NT2/D1 (cell line): ENCODE data around the gene SLC16A12.

Experiments used
- SUZ12 ChIP-seq: IDR thresholded peaks from 2 replicates; pipeline ENCODE4 v1.6.1; 2011; ENCODE audit not compliant: insufficient read length, insufficient read depth; ENCODE audit errors: extremely low read depth
- YY1 ChIP-seq: IDR thresholded peaks from 2 replicates; pipeline ENCODE4 v1.6.1; 2011; ENCODE audit not compliant: insufficient read length, insufficient read depth

DNA sequence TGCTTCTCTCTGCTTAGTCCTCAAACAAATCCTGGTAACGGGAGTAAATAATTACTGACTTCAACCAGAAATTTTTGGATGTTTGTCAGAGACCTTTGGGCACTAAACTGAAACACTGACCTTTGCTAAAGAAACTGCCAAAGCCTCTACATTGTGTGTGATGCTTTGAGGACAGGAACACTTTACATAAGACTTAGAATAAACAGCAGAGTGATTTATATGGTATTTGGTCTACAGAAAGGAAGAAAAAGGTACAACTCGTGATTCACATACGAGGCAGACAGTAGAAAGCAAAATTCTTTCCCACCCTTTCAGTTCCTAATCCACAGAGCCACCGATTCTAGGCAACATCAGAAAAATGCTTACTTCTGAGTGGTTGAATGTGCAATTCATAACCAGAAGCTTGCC lies 59.8 kb downstream of the SLC16A12 start:
- no peak for TF ChIP-seq SUZ12
- TF ChIP-seq YY1: no peak
